Measurements from ENCODE around the gene SKOR2. TPM values are rescaled to one million over a fixed set of nuclear protein-coding genes. Genes with fewer than 3 reads are reported as not detected.
"Not testable (repeated sequence)": the region's sequence is repeated elsewhere in the genome, so short reads cannot be mapped to it uniquely, and the experiment has no call there.

The SKOR2 gene
- total and polyA plus RNA-seq, 12 donors: not detected

- 46 to 52% methylated on average over 3 of the region's 3 CpGs for WGBS, 2 donors
Observed at GRCh38 chr18:47203626-47204464, 47.6 kb downstream of the SKOR2 start.

GRCh38 chr18:47195961-47196360 lies 55.5 kb downstream of the SKOR2 start:
- ATAC-seq, H3K4me1 ChIP-seq: not testable (repeated sequence)

More at GRCh38 chr18:47203626-47204464, 47.6 kb downstream of the SKOR2 start:
- intact Hi-C loops (cut with DNase I): loop anchor here in 4 of 10 donors (2.0 to 5.0 kb wide), 2 partner anchors 103 to 107 kb away; no protein-coding TSS in a partner anchor
- Histone ChIP-seq H3K27ac (no peak overlapping the region), H3K27me3 (peaks cover 0 to 19% (median 9%) of the 10 kb centered on the region in 7 donors), H3K9me3 (peaks cover 0 to 3% (median 0%) of the 10 kb centered on the region in 11 donors), H3K36me3 (no peaks in the 10 kb centered on the region), H3K4me3 (no peak overlapping the region), H3K4me1 (peaks cover 0 to 10% (median 0%) of the 10 kb centered on the region in 9 donors)
- no peak for DNase-seq
- no peak for ATAC-seq
- no peak for TF ChIP-seq CTCF (IDR thresholded peaks at IDR 0.05)

GRCh38 chr18:47191961-47192360 lies 59.5 kb downstream of the SKOR2 start:
- Histone ChIP-seq H3K27me3 (peaks cover 0 to 44% (median 14%) of the 10 kb centered on the region in 7 donors), H3K36me3 (no peaks in the 10 kb centered on the region), H3K27ac (no peak overlapping the region), H3K9me3 (no peaks in the 10 kb centered on the region), H3K4me1 (no peaks in the 10 kb centered on the region), H3K4me3 (no peak overlapping the region)
- WGBS, 2 donors: 93 to 97% methylated on average over 2 of the region's 2 CpGs
- intact Hi-C loops (cut with DNase I): no loop called here
- TF ChIP-seq CTCF (IDR thresholded peaks at IDR 0.05): no peak
- no peak for DNase-seq
- ATAC-seq: no peak

More at GRCh38 chr18:47195961-47196360, 55.5 kb downstream of the SKOR2 start:
- H3K9me3 ChIP-seq; H3K27ac ChIP-seq; intact Hi-C loops (cut with DNase I); DNase-seq; H3K36me3 ChIP-seq; H3K4me3 ChIP-seq: not testable (repeated sequence)
- H3K27me3 ChIP-seq: peaks cover 0 to 25% (median 12%) of the 10 kb centered on the region in 7 donors
- WGBS, 2 donors: 67 to 77% methylated on average over 3 of the region's 3 CpGs

- DNase-seq: no peak
- Histone ChIP-seq H3K9me3 (peaks cover 0 to 7% (median 0%) of the 10 kb centered on the region in 11 donors), H3K4me1 (no peaks in the 10 kb centered on the region), H3K4me3 (no peak overlapping the region), H3K36me3 (no peaks in the 10 kb centered on the region), H3K27ac (no peak overlapping the region), H3K27me3 (peaks cover 0 to 19% (median 4%) of the 10 kb centered on the region in 7 donors)
- WGBS, 2 donors: 76 to 86% methylated on average over 7 of the region's 7 CpGs
- no peak for TF ChIP-seq CTCF (IDR thresholded peaks at IDR 0.05)
- intact Hi-C loops (cut with DNase I): no loop called here
- no peak for ATAC-seq
Observed at GRCh38 chr18:47187721-47188120, 63.7 kb downstream of the SKOR2 start.

Measured in heart right ventricle (tissue), 16 donors.